NT2/D1 (cell line): ENCODE results near the gene TMEM52.

Source experiments
- DNase-seq: peaks from one replicate; pipeline ENCODE4 v3.0.0-alpha.2; 2011; ENCODE audit warnings: low read depth, low spot score
- H3K27me3 ChIP-seq: 2 replicates; pipeline ENCODE4 v1.6.0; 2011; ENCODE audit warnings: mild to moderate bottlenecking; ENCODE audit not compliant: insufficient read length, insufficient read depth
- H3K36me3 ChIP-seq: 2 replicates; pipeline ENCODE4 v1.6.1; 2011; ENCODE audit warnings: mild to moderate bottlenecking, low read length, mixed read lengths; ENCODE audit not compliant: insufficient read depth, insufficient read length
- H3K4me1 ChIP-seq: 2 replicates; pipeline ENCODE4 v1.5.1; 2011; ENCODE audit not compliant: insufficient read depth, insufficient read length
- H3K4me3 ChIP-seq: 2 replicates; pipeline ENCODE4 v1.5.1; 2011; ENCODE audit warnings: low read depth; ENCODE audit not compliant: insufficient read length
- H3K9ac ChIP-seq: 2 replicates; pipeline ENCODE4 v1.6.0; 2011; ENCODE audit warnings: low read depth; ENCODE audit not compliant: insufficient read length
- H3K9me3 ChIP-seq: 2 replicates; pipeline ENCODE4 v1.5.1; 2011; ENCODE audit warnings: mild to moderate bottlenecking, low read length; ENCODE audit not compliant: insufficient read depth
- SUZ12 ChIP-seq: IDR thresholded peaks from 2 replicates; pipeline ENCODE4 v1.6.1; 2011; ENCODE audit not compliant: insufficient read length, insufficient read depth; ENCODE audit errors: extremely low read depth
- YY1 ChIP-seq: IDR thresholded peaks from 2 replicates; pipeline ENCODE4 v1.6.1; 2011; ENCODE audit not compliant: insufficient read length, insufficient read depth
- ZNF274 ChIP-seq: IDR thresholded peaks from 2 replicates; pipeline ENCODE4 v1.6.1; 2011; ENCODE audit warnings: mild to moderate bottlenecking, low read depth, low read length

TMEM52 gene

GRCh38 chr1:1929102-1929638, 10.1 kb upstream of the TMEM52 start:
- Histone ChIP-seq H3K9ac (no peak overlapping the region), H3K4me3 (no peak overlapping the region), H3K4me1 (no peaks in the 10 kb centered on the region), H3K36me3 (no peaks in the 10 kb centered on the region), H3K9me3 (peaks cover 2% of the 10 kb centered on the region; the same call in 1 of the 2 replicates), H3K27me3 (no peaks in the 10 kb centered on the region)
- TF ChIP-seq YY1 (no peak), ZNF274 (no peak), SUZ12 (no peak)
- DNase-seq = no peak

DNA sequence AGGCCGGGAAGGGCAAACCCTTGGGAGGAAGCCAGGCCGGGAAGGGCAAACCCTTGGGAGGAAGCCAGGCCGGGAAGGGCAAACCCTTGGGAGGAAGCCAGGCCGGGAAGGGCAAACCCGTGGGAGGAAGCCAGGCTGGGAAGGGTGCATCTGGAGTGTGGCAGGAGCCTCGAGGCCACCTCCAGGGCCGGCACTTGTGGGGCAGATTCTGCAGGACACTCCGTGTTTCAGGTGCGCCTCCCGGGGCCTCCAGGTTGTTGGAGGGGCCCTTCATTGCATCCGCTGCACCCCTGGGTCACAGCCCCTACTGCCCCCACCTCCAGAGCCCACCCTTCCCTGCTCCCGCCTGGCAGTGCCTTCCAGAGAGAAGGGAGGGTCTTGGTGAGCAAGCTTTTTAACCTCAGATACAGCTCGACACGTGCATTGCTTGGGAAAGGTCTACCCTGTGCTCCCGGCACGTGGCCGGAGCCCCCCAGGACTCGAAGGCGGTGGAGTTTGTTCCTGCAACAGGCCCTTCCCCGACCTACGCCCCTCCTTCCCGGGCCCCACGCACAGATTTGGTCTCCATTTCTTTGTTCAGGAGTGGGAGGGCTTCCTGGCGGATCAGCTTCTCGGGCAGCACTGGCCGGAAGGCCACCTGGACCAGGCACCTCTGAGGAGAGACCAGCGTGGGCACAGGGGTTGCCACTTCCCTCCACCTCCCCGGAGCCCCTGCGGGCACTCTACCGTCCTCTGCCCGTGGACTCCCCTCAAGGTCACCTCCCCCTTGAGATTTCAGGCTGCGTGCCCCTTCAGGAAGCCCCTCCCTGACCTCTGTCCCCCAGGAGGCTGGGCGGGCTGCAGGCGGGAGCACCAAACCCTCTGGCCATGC, 9.4 kb upstream of the TMEM52 start:
- no peaks in the 10 kb centered on the region for H3K27me3 ChIP-seq

DNA sequence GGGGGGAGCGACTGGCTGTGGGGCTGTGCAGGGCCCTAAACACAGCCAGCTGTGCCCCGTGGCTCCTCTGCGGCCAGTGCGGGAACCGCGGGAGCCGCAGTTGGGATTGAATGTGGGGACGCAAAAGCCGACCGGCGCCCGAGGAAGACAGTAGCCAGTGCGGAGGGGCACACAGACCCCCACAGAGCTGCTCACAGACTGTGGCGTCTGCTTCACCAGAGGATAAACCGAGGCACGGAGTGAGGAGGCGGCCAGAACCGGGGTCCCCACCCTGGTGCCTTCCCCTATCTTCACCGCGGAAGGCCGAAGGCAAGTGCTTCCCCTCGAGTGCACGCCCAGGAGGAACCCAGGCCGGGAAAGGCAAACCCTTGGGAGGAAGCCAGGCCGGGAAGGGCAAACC, 8.7 kb upstream of the TMEM52 start:
- no peak for DNase-seq
- Histone ChIP-seq H3K36me3 (no peaks in the 10 kb centered on the region), H3K27me3 (no peaks in the 10 kb centered on the region), H3K9ac (no peak overlapping the region), H3K4me1 (peaks cover 8% of the 10 kb centered on the region), H3K9me3 (no peaks in the 10 kb centered on the region), H3K4me3 (no peak overlapping the region)
- TF ChIP-seq YY1 (no peak), ZNF274 (no peak), SUZ12 (no peak)

More for the DNA sequence above, 9.4 kb upstream of the TMEM52 start:
- TF ChIP-seq ZNF274 (no peak), SUZ12 (no peak), YY1 (no peak)
- Histone ChIP-seq H3K36me3 (no peaks in the 10 kb centered on the region), H3K9me3 (no peaks in the 10 kb centered on the region), H3K4me3 (no peak overlapping the region), H3K9ac (no peak overlapping the region), H3K4me1 (peaks cover 3% of the 10 kb centered on the region)
- DNase-seq = no peak

DNA sequence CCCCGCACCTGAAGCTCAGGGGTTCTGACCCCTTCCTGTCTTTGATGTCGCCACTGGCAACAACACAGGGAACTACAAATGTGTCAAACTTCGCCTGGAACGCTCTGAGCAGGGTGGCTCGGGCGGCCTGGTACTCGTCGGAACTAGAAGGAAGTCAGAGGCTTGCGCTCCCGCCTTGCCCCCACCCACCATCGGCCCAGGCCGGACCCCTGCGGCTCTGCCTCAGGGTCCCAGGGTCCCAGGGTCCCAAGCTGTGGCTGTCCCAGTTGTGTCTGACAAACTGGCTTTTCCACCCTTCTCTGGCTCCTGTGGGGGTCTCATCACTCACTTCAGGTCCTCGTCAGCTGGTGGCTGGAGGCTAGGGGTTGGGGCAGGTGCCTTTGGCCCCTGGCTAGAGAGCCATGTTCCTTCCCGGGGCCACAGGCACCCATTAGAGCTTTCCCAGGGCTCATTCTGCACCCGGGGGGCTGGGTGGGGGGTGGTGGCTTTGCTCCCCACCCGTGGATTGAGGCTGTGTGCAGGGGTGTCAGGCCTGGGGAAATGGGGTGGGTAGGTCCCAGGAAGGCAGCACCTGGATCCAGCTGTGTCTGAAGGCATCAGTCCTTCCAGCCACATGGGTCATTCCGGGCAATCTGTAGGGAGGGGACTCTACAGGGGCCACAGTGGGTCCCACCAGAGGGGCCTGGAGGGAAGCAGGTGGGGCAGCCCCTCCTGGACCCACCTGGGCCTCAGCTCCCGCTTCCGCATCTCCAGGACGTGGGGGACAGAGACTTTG, 8.0 kb upstream of the TMEM52 start:
- Histone ChIP-seq H3K36me3 (no peaks in the 10 kb centered on the region), H3K9me3 (no peaks in the 10 kb centered on the region), H3K4me3 (no peak overlapping the region), H3K9ac (no peak overlapping the region), H3K4me1 (peaks cover 9% of the 10 kb centered on the region), H3K27me3 (no peaks in the 10 kb centered on the region)
- no peak for DNase-seq
- TF ChIP-seq YY1 = no peak

DNA sequence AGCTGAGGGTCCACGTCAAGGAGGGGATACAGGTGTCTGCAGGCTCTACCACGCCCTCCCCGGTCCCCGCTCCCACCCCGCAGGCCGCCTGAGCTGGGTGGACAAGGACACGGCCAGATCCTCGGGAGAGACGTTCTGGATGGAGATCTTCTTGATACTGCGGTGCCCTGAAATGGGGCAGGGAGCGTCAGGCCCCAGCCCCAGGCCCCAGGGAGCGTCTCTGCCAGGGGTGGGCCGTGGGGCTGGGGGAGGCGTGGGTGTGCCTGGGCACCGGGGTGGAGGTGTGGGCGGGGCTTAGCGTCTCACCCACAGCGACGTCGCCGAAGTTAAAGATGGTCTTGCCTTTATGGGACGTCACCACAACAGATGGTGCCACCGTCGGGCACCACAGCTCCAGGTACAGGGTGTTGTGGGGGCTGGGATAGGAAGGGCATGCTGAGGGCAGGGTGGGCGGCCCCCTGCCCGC, 7.3 kb upstream of the TMEM52 start:
- no peaks in the 10 kb centered on the region for H3K9me3 ChIP-seq
- TF ChIP-seq ZNF274 = no peak
- no peak for TF ChIP-seq YY1
- H3K9ac ChIP-seq = no peak overlapping the region
- H3K36me3 ChIP-seq = no peaks in the 10 kb centered on the region
- H3K27me3 ChIP-seq = no peaks in the 10 kb centered on the region
- DNase-seq = no peak
- peaks cover 9% of the 10 kb centered on the region for H3K4me1 ChIP-seq
- H3K4me3 ChIP-seq = no peak overlapping the region

GRCh38 chr1:1925437-1926345, 6.6 kb upstream of the TMEM52 start:
- Histone ChIP-seq H3K36me3 (no peaks in the 10 kb centered on the region), H3K27me3 (no peaks in the 10 kb centered on the region), H3K9ac (no peak overlapping the region), H3K4me1 (peaks cover 9% of the 10 kb centered on the region), H3K4me3 (no peak overlapping the region), H3K9me3 (no peaks in the 10 kb centered on the region)
- TF ChIP-seq ZNF274 = no peak
- DNase-seq = no peak

DNA sequence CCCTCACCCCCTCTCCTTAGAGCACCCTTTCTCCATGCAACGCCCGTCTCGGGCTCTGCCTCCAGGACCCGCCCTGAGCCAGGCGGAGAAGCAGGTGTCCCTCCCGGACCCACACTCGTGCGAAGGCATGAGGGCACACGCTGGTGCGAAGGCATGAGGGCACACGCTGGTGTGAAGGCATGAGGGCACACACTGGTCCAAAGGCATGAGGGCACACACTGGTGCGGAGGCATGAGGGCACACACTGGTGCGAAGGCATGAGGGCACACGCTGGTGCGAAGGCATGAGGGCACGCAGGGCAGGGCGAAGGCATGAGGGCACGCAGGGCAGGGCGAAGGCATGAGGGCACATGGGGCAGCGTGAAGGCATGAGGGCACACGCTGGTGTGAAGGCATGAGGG, 5.8 kb upstream of the TMEM52 start:
- no peak overlapping the region for H3K9ac ChIP-seq
- H3K4me1 ChIP-seq = peaks cover 15% of the 10 kb centered on the region
- no peaks in the 10 kb centered on the region for H3K27me3 ChIP-seq
- no peaks in the 10 kb centered on the region for H3K9me3 ChIP-seq
- DNase-seq = no peak
- no peaks in the 10 kb centered on the region for H3K36me3 ChIP-seq
- no peak overlapping the region for H3K4me3 ChIP-seq
- TF ChIP-seq SUZ12 (no peak), ZNF274 (no peak), YY1 (no peak)
